GM19452 (cell line): ENCODE data around the gene NID1.

Experiments
- ATAC-seq: cut with Tn5 transposase; IDR thresholded peaks from one replicate; pipeline ENCODE4 v1.9.1; 2021; ENCODE audit not compliant: unreplicated experiment

Gene NID1, protein sequence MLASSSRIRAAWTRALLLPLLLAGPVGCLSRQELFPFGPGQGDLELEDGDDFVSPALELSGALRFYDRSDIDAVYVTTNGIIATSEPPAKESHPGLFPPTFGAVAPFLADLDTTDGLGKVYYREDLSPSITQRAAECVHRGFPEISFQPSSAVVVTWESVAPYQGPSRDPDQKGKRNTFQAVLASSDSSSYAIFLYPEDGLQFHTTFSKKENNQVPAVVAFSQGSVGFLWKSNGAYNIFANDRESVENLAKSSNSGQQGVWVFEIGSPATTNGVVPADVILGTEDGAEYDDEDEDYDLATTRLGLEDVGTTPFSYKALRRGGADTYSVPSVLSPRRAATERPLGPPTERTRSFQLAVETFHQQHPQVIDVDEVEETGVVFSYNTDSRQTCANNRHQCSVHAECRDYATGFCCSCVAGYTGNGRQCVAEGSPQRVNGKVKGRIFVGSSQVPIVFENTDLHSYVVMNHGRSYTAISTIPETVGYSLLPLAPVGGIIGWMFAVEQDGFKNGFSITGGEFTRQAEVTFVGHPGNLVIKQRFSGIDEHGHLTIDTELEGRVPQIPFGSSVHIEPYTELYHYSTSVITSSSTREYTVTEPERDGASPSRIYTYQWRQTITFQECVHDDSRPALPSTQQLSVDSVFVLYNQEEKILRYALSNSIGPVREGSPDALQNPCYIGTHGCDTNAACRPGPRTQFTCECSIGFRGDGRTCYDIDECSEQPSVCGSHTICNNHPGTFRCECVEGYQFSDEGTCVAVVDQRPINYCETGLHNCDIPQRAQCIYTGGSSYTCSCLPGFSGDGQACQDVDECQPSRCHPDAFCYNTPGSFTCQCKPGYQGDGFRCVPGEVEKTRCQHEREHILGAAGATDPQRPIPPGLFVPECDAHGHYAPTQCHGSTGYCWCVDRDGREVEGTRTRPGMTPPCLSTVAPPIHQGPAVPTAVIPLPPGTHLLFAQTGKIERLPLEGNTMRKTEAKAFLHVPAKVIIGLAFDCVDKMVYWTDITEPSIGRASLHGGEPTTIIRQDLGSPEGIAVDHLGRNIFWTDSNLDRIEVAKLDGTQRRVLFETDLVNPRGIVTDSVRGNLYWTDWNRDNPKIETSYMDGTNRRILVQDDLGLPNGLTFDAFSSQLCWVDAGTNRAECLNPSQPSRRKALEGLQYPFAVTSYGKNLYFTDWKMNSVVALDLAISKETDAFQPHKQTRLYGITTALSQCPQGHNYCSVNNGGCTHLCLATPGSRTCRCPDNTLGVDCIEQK

DNA sequence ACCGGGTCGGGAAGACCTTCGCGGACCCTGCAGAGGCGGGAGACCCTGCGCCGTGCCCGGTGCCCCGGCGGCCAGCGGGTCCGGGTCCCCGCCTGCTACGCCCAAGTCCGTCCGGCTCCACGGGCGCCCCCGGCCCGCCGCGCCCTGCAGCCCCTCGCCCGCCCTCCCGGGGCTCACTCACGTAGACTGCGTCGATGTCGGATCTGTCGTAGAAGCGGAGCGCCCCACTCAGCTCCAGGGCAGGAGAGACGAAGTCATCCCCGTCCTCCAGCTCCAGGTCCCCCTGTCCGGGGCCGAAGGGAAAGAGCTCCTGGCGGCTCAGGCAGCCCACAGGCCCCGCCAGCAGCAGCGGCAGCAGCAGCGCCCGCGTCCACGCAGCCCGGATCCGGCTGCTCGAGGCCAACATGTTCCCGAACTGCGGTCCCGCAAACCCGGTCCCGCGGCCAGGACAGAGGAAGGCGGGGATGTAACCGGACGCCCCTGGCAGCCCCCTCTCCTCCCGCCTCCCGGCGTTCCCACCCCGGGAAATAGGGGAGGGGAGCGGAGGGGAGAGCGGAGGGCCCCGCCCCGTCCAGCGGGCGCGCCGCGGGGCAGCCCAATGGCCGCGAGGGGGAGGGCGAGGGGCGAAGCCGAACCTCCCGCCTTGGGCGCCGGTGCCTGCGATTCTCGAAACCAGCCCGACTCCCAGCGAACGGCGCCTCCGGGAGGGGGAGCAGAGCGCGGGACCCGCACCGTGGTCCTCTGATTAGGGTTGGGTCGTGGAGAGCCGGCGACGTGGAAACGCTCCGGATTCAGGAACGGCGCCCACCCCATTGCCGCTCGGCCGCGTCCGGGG, at the start of gene NID1:
TSS of gene NID1 (minus strand) at position 417 of the 835 bp plus-strand sequence. CDS start at position 406, 11 bp downstream.
- no peak for ATAC-seq

- ATAC-seq, result no peak
These were observed 49.3 kb upstream of the NID1 start for GRCh38 chr1:236114076-236114747.

- ATAC-seq, result no peak
These were observed 48.6 kb upstream of the NID1 start for GRCh38 chr1:236113324-236114032.

- no peak for ATAC-seq
These were observed 47.4 kb upstream of the NID1 start for GRCh38 chr1:236112332-236112627.

DNA sequence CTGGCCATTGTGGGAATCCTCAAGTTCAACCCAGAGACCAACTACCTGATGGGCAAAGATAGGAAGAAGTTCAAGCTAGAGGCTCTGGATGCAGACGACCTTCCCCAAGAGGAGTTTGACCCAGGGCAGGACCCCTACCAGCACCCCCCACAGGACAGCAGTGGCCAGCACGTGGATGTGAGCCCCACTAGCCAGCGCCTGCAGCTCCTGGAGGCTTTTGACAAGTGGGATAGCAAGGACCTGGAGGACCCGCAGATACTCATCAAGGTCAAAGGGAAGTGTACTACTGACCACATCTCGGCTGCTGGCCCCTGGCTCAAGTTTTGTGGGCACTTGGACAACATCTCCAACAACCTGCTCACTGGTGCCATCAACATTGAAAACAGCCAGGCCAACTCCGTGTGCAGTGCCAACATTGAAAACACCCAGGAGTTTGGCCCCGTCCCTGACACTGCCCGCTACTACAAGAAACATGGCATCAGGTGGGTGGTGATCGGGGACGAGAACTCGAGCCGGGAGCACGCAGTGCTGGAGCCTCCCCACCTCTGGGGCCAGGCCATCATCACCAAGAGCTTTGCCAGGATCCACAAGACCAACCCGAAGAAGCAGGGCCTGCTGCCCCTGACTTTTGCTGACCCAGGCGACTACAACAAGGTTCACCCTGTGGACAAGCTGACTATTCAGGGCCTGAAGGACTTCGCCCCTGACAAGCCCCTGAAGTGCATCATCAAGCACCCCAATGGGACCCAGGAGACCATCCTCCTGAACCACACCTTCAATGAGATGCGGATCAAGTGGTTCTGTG, 46.8 kb upstream of the NID1 start:
- no peak for ATAC-seq

- ATAC-seq, result no peak
These were observed 45.2 kb upstream of the NID1 start for GRCh38 chr1:236110137-236110536.

DNA sequence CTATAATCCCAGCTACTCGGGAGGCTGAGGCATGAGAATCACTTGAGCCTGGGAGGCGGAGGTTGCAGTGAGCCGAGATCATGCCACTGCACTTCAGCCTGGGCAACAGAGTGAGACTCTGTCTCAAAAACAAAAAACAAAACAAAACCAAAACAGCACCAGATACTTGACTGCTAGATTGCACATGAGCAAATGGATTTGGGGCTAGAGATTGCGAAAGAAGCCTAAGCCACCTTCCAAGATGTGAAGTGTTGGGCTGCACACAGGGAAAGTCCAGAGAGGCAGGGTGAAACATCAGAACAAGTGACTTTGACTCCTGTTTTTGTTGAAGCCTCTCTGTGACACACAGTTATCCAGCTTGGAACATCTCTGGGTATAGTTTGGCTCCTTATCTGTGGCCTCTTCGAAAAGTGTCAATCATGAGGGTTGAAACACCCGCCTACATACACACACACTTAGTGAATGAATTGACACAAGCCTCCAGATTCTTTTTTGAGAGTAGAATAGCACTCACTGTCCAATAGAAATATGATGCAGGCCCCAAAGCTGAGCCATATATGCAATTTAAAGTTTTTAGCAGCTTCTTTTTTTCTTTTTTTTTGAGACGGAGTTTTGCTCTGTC, 43.2 kb upstream of the NID1 start:
- no peak for ATAC-seq

GRCh38 chr1:236107121-236107907, 42.4 kb upstream of the NID1 start:
- no peak for ATAC-seq

GRCh38 chr1:236103646-236104218, 38.8 kb upstream of the NID1 start:
- ATAC-seq, result no peak

DNA sequence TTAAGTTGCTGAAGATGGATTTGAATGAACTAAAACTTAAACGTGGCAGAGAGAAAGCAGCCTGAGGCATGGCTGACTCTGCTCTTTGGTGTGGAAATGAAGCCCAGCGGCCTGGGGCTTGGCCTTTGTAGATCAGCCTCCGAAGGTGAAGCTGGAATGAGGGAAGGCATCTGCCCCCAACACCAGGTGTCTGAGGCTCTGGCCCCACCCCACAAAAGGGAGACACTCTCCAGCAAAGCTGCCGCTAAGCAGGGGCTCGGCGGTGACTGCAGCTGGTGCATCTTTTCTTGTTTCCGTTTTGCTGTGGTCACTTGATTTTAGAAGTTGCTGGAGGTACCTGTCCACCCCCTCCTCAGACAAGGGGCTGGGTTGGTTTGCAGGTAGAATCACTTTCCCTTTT, 38.2 kb upstream of the NID1 start:
- ATAC-seq, result no peak

GRCh38 chr1:236102611-236103010, 37.7 kb upstream of the NID1 start:
- ATAC-seq, result no peak

DNA sequence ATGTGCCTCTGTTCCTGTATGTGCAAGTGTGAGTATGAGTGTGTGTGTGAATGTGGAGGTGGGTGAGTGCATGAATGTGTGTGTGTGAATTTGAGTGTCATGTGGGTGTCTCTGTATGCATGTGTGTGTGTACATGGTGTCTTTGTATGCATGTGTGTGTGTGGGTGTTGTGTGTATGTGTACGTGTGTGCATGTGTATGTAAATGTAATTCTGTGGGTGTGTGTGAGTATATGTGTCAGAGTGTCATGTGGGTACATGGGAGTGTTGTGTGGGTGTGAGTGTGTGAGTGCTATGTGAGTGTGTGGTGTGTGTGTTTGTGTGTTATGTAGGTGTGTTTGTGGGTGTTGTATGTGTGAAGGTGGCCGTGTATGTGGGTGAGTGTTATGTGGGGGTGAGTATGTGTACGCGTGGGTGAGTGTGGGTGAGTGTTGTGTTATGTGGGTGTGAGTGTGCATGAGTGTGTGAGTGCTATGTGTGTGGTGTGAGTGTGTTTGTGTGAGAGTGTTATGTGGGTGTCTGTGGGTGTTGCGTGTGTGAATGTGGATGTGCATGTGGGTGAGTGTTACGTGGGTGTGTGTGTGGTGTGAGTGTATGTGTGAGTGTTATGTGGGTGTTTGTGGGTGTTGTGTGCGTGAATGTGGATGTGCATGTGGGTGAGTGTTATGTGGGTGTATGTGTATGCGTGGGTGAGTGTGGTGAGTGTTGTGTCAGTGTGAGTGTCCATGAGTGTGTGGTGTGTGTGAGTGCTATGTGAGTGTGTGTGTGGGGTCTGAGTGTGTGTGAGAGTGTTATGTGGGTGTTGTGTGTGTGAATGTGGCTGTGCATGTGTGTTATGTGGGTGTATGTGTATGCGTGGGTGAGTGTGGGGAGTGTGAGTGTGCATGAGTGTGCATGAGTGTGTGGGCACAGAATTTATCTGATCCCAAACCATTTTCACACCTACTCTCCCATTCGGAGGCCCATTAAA, 36.6 kb upstream of the NID1 start:
- no peak for ATAC-seq

- ATAC-seq, result no peak
These were observed 35.9 kb upstream of the NID1 start for GRCh38 chr1:236100799-236101198.

- ATAC-seq, result no peak
These were observed 34.6 kb upstream of the NID1 start for GRCh38 chr1:236099355-236099974.

DNA sequence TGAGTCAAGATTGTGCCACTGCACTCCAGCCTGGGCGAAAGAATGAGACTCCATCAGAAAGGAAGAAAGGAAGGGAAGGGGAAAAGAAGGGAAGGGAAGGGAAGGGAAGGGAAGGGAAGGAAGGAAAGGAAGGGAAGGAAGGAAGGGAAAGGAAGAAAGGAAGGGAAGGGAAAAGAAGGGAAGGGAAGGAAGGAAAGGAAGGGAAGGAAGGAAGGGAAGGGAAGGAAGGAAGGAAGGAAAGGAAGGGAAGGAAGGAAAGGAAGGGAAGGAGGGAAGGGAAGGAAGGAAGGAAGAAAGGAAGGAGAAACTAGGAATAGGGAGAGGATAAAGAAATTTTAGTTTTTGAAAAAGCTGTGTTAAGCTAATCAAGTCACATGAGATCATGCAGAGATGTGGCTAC, 33.4 kb upstream of the NID1 start:
- no peak for ATAC-seq
